Type B pancreatic cell (in vitro differentiated cells): ENCODE data around the gene FBXO36. TPM values are rescaled to one million over a fixed set of nuclear protein-coding genes. Genes with fewer than 3 reads are reported as not detected.

ENCODE experiments used
- DNase-seq: peaks from one replicate; pipeline ENCODE4 v3.0.0; 2021; ENCODE audit warnings: mixed read lengths; ENCODE audit not compliant: unreplicated experiment; ENCODE audit errors: extremely low spot score
- H3K27ac Mint-ChIP-seq: 2 replicates; pipeline ENCODE4 v1.8.0; 2021; ENCODE audit warnings: mild to moderate bottlenecking, mixed read lengths
- H3K27me3 Mint-ChIP-seq: 2 replicates; pipeline ENCODE4 v1.8.0; 2021; ENCODE audit warnings: mixed read lengths
- H3K36me3 Mint-ChIP-seq: 2 replicates; pipeline ENCODE4 v1.8.0; 2021; ENCODE audit warnings: mixed read lengths
- H3K4me1 Mint-ChIP-seq: one replicate; pipeline ENCODE4 v1.8.0; 2021; ENCODE audit warnings: mixed read lengths; ENCODE audit not compliant: unreplicated experiment
- H3K4me3 Mint-ChIP-seq: 2 replicates; pipeline ENCODE4 v1.8.0; 2021; ENCODE audit warnings: mild to moderate bottlenecking, mixed read lengths
- H3K9me3 Mint-ChIP-seq: 2 replicates; pipeline ENCODE4 v1.8.0; 2021; ENCODE audit warnings: mixed read lengths
- total RNA-seq: library from RNA; stranded (reverse); gene quantifications from 2 replicates; pipeline ENCODE4 v1.2.1, GENCODE V29; 2021; ENCODE audit warnings: low replicate concordance
- TF ChIP-seq, protein P1 (sequence below): fragments of 200-600 bp; sonication (generic); conservative IDR thresholded peaks from 2 replicates; pipeline ENCODE4 v1.5.0; 2021; ENCODE audit warnings: antibody characterized with exemption, mild to moderate bottlenecking

FBXO36 gene
- total RNA-seq, 1 donor from 2014 or later, result 3.2 TPM

DNA sequence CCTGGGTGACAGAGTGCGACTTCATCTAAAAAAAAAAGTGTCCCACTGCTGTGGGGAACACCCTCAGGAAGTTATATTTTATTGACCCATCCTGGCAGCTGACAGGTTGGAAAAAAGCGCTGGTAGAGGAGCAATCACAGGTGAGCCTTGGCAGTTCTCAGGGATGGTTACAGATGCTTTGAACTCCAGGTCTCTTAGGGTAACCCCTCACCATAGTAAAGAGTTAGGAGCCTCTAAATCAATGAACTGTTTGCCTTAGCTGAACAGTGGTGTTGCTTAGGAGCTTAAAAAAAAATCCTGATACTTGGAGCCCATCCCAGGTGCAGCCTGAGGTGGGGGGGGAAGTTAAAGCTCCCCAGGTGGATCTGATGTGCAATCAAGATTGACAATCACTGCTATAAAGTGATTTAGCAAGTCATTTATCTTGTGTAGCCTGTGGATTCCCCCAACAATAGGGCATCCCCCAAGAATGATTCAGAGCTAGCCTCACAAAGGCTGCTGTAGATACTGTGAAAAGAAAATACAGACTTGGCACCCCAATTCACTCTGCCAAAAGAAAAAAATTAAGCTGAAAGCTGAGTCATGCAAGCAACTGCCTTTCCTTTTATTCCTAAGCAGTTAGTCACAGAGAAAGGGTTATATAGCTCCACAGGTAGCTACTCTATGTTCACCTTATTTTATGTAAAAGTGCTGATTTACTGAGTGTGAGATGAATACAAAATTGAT lies 131.6 kb downstream of the FBXO36 start:
- no peak overlapping the region for H3K27ac Mint-ChIP-seq

DNA sequence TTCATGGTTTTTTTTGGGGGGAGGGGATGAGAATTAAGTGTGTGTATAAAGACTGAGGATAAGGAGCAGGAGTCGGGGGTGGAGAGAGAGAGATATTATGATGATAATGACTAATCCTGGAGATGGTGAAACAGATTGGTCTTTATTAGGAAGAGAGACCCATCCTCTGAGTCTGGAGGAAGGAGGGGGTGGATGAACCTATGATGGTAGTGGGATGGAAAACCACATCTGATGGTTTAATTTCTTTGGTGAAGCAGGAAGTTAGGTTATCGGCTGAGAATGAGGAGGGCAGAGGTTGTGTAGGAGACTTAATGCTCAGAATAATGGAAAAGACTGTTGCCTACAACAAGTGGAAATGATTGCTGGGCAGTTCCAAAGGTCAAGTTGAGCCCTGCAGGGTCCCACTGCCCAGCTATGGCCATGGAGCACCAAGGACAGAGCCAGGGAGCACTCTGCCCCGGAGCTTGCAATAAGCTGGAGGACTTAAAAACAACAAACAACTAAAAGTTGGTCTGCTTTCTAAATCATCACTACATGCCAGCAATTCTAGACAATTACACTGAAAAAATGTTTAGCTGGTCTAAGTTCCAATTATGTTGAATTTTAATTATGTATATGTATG lies 138.5 kb downstream of the FBXO36 start:
- Mint-ChIP-seq H3K36me3 (peaks cover 16% of the 10 kb centered on the region), H3K9me3 (no peaks in the 10 kb centered on the region), H3K4me3 (no peak overlapping the region), H3K4me1 (no peaks in the 10 kb centered on the region), H3K27ac (no peak overlapping the region), H3K27me3 (no peaks in the 10 kb centered on the region)
- DNase-seq, result no peak
- TF ChIP-seq, protein P1, sequence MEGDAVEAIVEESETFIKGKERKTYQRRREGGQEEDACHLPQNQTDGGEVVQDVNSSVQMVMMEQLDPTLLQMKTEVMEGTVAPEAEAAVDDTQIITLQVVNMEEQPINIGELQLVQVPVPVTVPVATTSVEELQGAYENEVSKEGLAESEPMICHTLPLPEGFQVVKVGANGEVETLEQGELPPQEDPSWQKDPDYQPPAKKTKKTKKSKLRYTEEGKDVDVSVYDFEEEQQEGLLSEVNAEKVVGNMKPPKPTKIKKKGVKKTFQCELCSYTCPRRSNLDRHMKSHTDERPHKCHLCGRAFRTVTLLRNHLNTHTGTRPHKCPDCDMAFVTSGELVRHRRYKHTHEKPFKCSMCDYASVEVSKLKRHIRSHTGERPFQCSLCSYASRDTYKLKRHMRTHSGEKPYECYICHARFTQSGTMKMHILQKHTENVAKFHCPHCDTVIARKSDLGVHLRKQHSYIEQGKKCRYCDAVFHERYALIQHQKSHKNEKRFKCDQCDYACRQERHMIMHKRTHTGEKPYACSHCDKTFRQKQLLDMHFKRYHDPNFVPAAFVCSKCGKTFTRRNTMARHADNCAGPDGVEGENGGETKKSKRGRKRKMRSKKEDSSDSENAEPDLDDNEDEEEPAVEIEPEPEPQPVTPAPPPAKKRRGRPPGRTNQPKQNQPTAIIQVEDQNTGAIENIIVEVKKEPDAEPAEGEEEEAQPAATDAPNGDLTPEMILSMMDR, result no peak

More for the DNA sequence above, 131.6 kb downstream of the FBXO36 start:
- H3K4me1 Mint-ChIP-seq, result no peaks in the 10 kb centered on the region
- TF ChIP-seq, protein P1, result no peak
- H3K9me3 Mint-ChIP-seq, result no peaks in the 10 kb centered on the region
- no peaks in the 10 kb centered on the region for H3K27me3 Mint-ChIP-seq
- H3K36me3 Mint-ChIP-seq, result peaks cover 4% of the 10 kb centered on the region
- H3K4me3 Mint-ChIP-seq, result no peak overlapping the region
- no peak for DNase-seq

Other genes starting within 250 kb of the FBXO36 start
- gene DNER, start 207.9 kb upstream of the FBXO36 start, total RNA-seq, result 2.6 and 15.9 TPM in 2 replicates
- 188 and 191 TPM in 2 replicates for gene TRIP12, start 494 bp upstream of the FBXO36 start, total RNA-seq
- 9.1 and 9.3 TPM in 2 replicates for gene SLC16A14, start 146.4 kb downstream of the FBXO36 start, total RNA-seq